NT2/D1 (cell line): ENCODE data around the gene REG3G.

ENCODE experiments used
- YY1 ChIP-seq: IDR thresholded peaks from 2 replicates; pipeline ENCODE4 v1.6.1; 2011; ENCODE audit not compliant: insufficient read length, insufficient read depth
- ZNF274 ChIP-seq: IDR thresholded peaks from 2 replicates; pipeline ENCODE4 v1.6.1; 2011; ENCODE audit warnings: mild to moderate bottlenecking, low read depth, low read length

DNA sequence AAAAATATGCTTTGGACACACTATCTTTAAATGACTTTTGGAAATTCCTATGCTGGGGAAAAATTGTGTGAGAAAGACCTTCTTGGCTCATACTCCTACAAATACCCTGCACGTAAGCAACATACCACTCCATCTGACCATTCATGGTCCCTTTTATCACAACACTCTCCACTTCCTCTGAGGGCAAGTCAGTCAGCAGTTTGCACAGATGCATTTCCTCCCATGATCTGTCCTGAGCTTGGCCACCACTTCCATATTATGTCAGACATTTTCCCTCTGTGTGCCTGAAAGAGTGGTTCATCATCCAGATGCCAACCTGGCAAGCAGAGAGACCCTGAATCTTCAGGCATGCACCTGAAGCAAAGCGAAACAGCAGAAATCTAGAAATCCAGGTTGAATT, 16.1 kb upstream of the REG3G start:
- TF ChIP-seq YY1 = no peak
- no peak for TF ChIP-seq ZNF274
